ENCODE results near the gene TPRN.

The TPRN gene

DNA sequence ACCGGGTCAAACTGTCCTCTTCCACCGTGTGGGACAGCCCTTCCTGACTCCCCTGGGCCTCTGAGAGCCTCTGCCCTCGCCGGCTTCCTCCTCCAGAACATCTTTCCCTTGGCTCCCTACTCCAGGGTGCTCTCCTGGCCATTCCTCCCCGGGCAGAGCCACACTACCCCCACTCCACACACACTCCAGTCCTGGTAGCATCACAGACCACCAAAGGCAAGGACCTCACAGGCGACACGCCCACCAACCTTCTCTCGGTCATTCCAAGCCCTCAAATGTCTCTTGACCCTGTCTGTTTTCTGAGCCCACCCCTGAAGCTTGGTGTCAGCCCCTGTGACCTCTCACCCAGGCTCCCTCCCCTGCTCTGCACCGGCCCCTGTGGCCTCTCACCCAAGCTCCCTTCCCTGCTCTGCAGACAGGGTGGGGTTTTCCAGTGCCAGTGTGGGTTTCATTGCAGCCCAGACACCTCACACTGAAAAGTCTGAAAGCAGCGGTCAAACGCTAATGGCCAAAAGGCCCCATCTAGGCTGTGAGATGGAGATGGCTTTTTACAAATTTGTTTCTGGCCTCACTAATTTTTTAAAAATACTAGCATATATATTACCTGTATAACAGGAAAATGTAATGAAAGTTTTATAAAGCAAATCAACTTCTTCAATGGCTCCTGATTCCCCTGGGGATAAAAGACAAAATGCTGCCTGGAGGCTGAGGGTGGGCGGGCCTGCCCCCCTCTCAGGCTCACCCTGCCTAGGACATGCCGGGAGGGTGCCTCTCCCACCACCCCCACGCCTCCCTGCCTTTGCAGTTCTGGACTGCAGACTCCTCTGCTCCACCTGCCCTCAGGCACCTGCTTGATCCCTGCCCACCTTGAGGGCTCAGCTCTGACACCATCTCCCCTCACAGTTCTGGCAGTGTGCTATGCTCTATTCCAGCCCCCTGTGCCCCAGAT, 41.2 kb downstream of the TPRN start:
- FAIRE-seq, result peak; percentile 5
- DNase-seq (ENCODE audit: insufficient read length, low spot score), result no peak
- TF ChIP-seq PAX5 (IDR thresholded peaks at IDR 0.05; ENCODE audit: insufficient read depth, low read length, severe bottlenecking) (no peak), POLR2AphosphoS5 (IDR thresholded peaks at IDR 0.05; ENCODE audit: low read depth, low read length) (no peak), POU2F2 (IDR thresholded peaks at IDR 0.05; ENCODE audit: low read depth, low read length) (no peak), POLR2A (IDR thresholded peaks at IDR 0.05; ENCODE audit: low read depth, low read length) (no peak), TAF1 (IDR thresholded peaks at IDR 0.05; ENCODE audit: low read depth, low read length) (no peak), SPI1 (IDR thresholded peaks at IDR 0.05; ENCODE audit: low read depth, low read length) (no peak)

DNA sequence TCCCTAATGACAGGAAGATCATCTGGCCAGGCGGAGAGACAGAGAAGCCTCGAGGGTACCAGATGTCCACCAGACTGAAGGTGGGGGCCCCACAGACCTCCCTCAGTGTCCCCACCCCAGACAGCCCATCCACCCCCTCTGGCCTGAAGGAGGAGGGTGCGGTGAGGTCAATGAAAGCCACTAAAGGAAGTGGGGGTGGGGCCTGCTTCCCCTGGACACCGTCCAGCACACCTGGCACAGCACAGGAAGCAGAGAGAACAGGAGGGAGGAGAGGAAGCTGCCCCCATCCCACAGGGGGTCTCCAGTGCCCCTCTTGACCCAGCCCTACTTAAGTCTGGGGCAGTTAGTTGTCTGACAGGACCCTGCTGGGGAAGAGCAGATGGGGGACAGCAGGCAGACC, 41.9 kb downstream of the TPRN start:
- FAIRE-seq (no peak), DNase-seq (ENCODE audit: insufficient read length, low spot score) (no peak)
- TF ChIP-seq TAF1 (IDR thresholded peaks at IDR 0.05; ENCODE audit: low read depth, low read length) (no peak), POLR2AphosphoS5 (IDR thresholded peaks at IDR 0.05; ENCODE audit: low read depth, low read length) (no peak), POU2F2 (IDR thresholded peaks at IDR 0.05; ENCODE audit: low read depth, low read length) (no peak), POLR2A (IDR thresholded peaks at IDR 0.05; ENCODE audit: low read depth, low read length) (no peak), PAX5 (IDR thresholded peaks at IDR 0.05; ENCODE audit: insufficient read depth, low read length, severe bottlenecking) (no peak), SPI1 (IDR thresholded peaks at IDR 0.05; ENCODE audit: low read depth, low read length) (no peak)

DNA sequence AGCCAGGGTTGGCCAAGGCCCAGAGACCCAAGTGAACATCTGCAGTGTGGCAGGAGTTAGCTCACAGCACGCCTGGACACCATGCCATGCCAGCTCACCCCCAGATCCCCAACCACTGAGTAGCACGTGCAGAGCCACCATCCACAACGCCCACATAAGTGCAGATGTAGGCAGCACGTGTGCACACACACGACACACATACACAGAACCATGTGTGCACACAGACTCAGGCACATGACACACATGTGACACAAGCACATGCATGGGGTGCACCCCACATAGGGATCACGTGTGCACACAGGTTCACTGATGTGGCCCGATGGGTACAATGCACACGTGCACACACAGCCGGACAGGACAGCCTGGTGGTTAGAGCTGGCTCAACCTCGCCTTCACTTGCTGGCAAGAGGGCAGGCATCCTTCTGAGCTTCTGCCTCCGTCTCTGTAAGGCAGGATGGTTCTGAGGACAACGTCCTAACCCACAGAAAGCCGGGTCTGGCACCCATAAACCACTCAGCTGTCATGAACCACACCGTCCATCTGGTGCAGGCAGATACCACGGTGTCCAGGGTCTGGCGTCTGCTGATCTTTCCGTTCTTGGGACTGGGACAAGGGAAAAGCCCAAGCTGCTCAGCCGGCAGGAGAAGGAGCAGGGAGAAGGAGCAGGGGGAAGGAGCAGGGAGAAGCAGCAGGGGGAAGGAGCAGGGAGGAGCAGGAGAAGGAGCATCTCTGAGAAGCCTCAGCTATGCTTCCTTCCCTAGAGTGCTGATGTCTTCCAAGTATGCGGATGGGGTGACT, 42.7 kb downstream of the TPRN start:
- TF ChIP-seq POU2F2 (IDR thresholded peaks at IDR 0.05; ENCODE audit: low read depth, low read length) (no peak), POLR2A (IDR thresholded peaks at IDR 0.05; ENCODE audit: low read depth, low read length) (no peak), PAX5 (IDR thresholded peaks at IDR 0.05; ENCODE audit: insufficient read depth, low read length, severe bottlenecking) (no peak), POLR2AphosphoS5 (IDR thresholded peaks at IDR 0.05; ENCODE audit: low read depth, low read length) (no peak), TAF1 (IDR thresholded peaks at IDR 0.05; ENCODE audit: low read depth, low read length) (no peak), SPI1 (IDR thresholded peaks at IDR 0.05; ENCODE audit: low read depth, low read length) (no peak)
- FAIRE-seq (peak; percentile 68), DNase-seq (ENCODE audit: insufficient read length, low spot score) (no peak)

DNA sequence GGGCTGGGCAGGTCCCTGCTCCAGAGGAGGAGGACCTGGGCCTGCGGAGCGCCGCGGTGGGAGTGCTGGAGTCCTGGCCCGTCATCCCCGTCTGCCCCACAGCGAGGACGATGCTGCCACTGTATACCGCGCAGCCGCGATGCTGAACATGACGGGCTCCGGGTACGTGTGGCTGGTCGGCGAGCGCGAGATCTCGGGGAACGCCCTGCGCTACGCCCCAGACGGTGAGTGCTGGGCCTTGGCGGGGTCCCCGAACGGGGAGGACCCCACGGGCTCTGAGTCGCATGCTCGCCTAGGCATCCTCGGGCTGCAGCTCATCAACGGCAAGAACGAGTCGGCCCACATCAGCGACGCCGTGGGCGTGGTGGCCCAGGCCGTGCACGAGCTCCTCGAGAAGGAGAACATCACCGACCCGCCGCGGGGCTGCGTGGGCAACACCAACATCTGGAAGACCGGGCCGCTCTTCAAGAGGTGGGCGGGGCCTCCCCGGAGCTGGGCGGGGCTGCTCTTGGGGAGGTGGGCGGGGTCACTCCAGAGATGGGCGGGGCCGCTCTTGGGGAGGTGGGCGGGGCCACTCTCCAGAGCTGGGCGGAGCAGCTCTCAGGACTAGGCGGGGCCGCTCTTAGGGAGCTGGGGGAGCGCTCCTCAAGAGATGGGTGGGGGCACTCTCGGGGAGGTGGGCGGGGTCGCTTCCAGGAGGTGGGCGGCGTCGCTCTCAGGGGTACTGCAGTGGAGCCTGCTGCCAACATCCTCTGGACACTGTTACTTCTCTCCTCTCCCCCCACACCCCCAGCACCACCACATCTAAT, 43.8 kb downstream of the TPRN start:
- FAIRE-seq (peak; percentile 84), DNase-seq (ENCODE audit: insufficient read length, low spot score) (peak; percentile 73)
- TF ChIP-seq PAX5 (IDR thresholded peaks at IDR 0.05; ENCODE audit: insufficient read depth, low read length, severe bottlenecking) (no peak), TAF1 (IDR thresholded peaks at IDR 0.05; ENCODE audit: low read depth, low read length) (no peak)

DNA sequence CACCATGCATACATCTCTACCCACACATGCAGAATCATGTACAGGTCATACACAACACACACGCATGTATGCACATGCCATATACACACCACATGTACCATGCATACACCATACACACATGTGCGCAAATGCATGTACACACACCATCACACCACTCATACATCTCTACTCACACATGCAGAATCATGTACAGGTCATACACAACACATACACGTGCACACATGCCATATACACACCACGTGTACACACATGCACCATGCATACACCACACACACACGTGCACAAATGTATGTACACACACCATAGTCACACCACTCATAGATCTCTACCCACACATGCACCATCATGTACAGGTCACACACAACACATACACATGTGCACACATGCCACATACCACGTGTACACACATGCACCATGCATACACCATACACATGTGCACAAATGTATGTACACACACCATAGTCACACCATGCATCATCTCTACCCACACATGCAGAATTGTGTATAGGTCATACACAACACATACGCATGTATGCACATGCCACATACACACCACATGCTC, 47.6 kb downstream of the TPRN start:
- FAIRE-seq (peak; percentile 90), DNase-seq (ENCODE audit: insufficient read length, low spot score) (no peak)
- TF ChIP-seq TAF1 (IDR thresholded peaks at IDR 0.05; ENCODE audit: low read depth, low read length), result no peak
- TF ChIP-seq POU2F2 (IDR thresholded peaks at IDR 0.05; ENCODE audit: low read depth, low read length), result no peak
- TF ChIP-seq POLR2A (IDR thresholded peaks at IDR 0.05; ENCODE audit: low read depth, low read length), result no peak

DNA sequence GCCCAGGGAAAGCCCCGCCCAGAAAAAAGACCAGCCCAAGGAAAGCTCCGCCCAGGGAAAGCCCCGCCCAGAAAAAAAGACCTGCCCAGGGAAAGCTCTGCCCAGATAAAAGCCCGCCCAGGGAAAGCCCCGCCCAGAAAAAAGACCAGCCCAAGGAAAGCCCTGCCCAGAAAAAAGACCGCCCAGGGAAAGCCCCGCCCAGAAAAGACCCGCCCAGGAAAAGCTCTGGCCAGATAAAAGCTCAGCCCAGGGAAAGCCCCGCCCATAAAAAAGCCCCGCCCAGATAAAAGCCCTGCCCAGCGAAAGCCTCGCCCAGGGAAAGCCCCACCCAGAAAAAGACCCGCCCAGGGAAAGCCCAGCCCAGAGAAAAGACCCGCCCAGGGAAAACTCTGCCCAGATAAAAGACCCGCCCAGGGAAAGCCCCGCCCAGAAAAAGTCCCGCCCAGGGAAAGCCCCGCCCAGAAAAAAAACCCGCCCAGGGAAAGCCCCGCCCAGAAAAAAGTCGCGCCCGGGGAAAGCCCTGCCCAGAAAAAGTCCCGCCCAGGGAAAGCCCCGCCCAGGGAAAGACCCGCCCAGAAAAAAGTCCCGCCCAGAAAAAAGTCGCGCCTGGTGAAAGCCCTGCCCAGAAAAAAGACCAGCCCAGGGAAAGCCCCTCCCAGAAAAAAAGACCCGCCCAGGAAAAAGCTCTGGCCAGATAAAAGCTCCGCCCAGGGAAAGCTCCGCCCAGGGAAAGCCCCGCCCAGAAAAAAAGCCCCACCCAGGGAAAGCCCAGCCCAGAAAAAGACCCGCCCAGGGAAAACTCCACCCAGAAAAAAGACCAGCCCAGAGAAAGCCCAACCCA, 49.7 kb downstream of the TPRN start:
- no peak for FAIRE-seq
- DNase-seq (ENCODE audit: insufficient read length, low spot score), result peak; percentile 71
- TF ChIP-seq POLR2AphosphoS5 (IDR thresholded peaks at IDR 0.05; ENCODE audit: low read depth, low read length), result no peak

DNA sequence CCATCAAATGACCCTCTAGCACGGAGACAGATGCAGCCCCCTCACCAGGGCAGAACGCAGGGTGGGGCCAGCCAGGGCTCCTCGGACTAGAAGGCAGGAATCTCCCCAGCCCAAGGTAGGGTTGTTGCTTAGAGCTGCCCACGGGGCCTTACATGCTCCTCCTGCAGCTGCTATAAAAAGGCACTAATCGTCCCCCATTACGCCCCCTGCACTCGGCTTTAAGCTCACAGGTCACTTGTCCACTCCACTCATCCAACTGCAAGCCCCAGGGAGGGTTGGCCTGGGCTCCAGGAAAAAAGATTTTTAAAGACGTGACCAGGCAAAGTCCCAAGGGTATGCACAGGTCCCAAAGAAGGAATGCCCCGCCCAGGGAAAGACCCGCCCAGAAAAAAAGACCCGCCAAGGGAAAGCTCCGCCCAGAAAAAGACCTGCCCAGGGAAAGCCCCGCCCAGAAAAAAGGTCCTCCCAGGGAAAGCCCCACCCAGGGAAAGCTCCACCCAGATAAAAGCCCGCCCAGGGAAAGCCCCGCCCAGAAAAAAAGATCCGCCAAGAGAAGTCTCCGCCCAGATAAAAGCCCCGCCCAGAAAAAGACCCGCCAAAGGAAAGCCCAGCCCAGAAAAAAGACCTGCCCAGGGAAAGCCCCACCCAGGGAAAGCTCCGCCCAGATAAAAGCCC, 50.5 kb downstream of the TPRN start:
- TF ChIP-seq POU2F2 (IDR thresholded peaks at IDR 0.05; ENCODE audit: low read depth, low read length) (no peak), POLR2AphosphoS5 (IDR thresholded peaks at IDR 0.05; ENCODE audit: low read depth, low read length) (no peak), POLR2A (IDR thresholded peaks at IDR 0.05; ENCODE audit: low read depth, low read length) (no peak), PAX5 (IDR thresholded peaks at IDR 0.05; ENCODE audit: insufficient read depth, low read length, severe bottlenecking) (no peak), TAF1 (IDR thresholded peaks at IDR 0.05; ENCODE audit: low read depth, low read length) (no peak), SPI1 (IDR thresholded peaks at IDR 0.05; ENCODE audit: low read depth, low read length) (no peak)
- no peak for DNase-seq (ENCODE audit: insufficient read length, low spot score)
- FAIRE-seq, result no peak

DNA sequence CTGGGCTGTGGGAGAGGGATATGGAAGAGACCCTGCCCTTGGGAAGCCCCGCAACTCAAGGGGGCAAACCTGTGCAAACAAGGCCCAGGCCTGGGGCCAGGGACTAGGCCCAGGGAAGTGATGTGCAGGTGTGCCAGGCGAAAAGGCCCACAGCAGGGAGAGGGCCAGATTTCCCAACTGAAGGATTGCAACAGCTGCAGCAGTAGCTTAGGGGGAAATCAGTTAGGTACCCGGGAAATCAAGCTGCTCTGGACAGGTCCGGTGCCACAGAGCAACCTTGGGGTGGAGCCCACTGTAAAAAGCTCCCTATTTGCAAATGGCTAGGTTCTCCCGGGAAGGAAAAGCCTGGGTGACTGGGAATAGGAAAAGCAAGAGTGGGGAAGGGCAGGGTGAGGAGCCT, 51.2 kb downstream of the TPRN start:
- DNase-seq (ENCODE audit: insufficient read length, low spot score) (no peak), FAIRE-seq (no peak)
- TF ChIP-seq POU2F2 (IDR thresholded peaks at IDR 0.05; ENCODE audit: low read depth, low read length) (no peak), POLR2AphosphoS5 (IDR thresholded peaks at IDR 0.05; ENCODE audit: low read depth, low read length) (no peak), PAX5 (IDR thresholded peaks at IDR 0.05; ENCODE audit: insufficient read depth, low read length, severe bottlenecking) (no peak), POLR2A (IDR thresholded peaks at IDR 0.05; ENCODE audit: low read depth, low read length) (no peak), TAF1 (IDR thresholded peaks at IDR 0.05; ENCODE audit: low read depth, low read length) (no peak), SPI1 (IDR thresholded peaks at IDR 0.05; ENCODE audit: low read depth, low read length) (no peak)

Measured in GM12891 (cell line).